Adrenal gland (tissue), 5 donors: ENCODE data around the gene ZNF561.

ENCODE experiments used
- POLR2A ChIP-seq, 2 donors: fragments of 450-650 bp; IDR thresholded peaks; one replicate each; pipeline ENCODE4 v1.6.1; 2017; ENCODE audit warnings: antibody characterized with exemption in 2 of 2, mild to moderate bottlenecking in 2 of 2, moderate library complexity in 1 of 2
- TF ChIP-seq, protein P1 (sequence below), 6 experiments: fragments of 450-650 bp in 4 of 6; fragments of 200-600 bp in 2 of 6; sonication (generic) in 1 of 6; IDR thresholded peaks; 1 replicate in 5 of 6; 2 replicates in 1 of 6; pipeline versions ENCODE4 v1.5.1 to v1.8.0; 2016 to 2021; ENCODE audit warnings: antibody characterized with exemption in 6 of 6, mild to moderate bottlenecking in 2 of 6, moderate library complexity in 1 of 6
- donor health status: DM: no; HTN: no; CAD: no.

- TF ChIP-seq, protein P1, sequence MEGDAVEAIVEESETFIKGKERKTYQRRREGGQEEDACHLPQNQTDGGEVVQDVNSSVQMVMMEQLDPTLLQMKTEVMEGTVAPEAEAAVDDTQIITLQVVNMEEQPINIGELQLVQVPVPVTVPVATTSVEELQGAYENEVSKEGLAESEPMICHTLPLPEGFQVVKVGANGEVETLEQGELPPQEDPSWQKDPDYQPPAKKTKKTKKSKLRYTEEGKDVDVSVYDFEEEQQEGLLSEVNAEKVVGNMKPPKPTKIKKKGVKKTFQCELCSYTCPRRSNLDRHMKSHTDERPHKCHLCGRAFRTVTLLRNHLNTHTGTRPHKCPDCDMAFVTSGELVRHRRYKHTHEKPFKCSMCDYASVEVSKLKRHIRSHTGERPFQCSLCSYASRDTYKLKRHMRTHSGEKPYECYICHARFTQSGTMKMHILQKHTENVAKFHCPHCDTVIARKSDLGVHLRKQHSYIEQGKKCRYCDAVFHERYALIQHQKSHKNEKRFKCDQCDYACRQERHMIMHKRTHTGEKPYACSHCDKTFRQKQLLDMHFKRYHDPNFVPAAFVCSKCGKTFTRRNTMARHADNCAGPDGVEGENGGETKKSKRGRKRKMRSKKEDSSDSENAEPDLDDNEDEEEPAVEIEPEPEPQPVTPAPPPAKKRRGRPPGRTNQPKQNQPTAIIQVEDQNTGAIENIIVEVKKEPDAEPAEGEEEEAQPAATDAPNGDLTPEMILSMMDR (IDR thresholded peaks at IDR 0.05): no peak
- no peak for TF ChIP-seq POLR2A (IDR thresholded peaks at IDR 0.05)
These were observed 54.3 kb downstream of the ZNF561 start for GRCh38 chr19:9566729-9567128.
